ENCODE measurements around the gene STXBP5. TPM values are rescaled to one million over a fixed set of nuclear protein-coding genes. Genes with fewer than 3 reads are reported as not detected.
A peak's percentile ranks its signal among the peaks of the same experiment; 100 is the strongest.

STXBP5 gene
- total RNA-seq, 2 experiments from 2014 or later, result 21.0 to 22.5 TPM

DNA sequence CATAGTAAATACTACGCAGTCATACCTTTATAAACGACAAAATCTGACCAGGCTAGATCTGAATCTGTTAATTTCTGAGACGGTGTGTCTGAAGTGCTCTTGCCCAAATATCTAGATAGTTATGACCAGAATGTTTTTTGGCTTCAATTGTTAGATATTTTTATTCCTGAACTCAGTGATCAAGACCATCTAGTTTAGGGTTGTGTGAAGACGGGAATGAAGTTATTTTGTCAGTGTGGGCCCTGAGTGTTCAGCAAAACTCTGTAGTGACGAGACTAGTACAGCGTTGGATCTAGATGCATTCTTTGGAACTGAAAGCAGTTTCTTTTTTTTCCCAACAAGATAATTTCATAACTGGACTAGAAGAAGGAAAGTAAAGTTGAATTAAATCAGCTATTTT lies 3.1 kb downstream of the STXBP5 start:
- TF ChIP-seq, protein P1, sequence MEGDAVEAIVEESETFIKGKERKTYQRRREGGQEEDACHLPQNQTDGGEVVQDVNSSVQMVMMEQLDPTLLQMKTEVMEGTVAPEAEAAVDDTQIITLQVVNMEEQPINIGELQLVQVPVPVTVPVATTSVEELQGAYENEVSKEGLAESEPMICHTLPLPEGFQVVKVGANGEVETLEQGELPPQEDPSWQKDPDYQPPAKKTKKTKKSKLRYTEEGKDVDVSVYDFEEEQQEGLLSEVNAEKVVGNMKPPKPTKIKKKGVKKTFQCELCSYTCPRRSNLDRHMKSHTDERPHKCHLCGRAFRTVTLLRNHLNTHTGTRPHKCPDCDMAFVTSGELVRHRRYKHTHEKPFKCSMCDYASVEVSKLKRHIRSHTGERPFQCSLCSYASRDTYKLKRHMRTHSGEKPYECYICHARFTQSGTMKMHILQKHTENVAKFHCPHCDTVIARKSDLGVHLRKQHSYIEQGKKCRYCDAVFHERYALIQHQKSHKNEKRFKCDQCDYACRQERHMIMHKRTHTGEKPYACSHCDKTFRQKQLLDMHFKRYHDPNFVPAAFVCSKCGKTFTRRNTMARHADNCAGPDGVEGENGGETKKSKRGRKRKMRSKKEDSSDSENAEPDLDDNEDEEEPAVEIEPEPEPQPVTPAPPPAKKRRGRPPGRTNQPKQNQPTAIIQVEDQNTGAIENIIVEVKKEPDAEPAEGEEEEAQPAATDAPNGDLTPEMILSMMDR (IDR thresholded peaks at IDR 0.05), result no peak
- Histone ChIP-seq H3K27ac (ENCODE audit: low read depth in 1 of 2, low read length in 2 of 2) (no peak overlapping the region), H3K4me1 (ENCODE audit: insufficient read depth, low read length) (peaks cover 11% of the 10 kb centered on the region), H3K9me3 (ENCODE audit: control insufficient read depth in 1 of 2, insufficient read depth in 1 of 2, low read length in 2 of 2) (no peaks in the 10 kb centered on the region), H3K4me3 (ENCODE audit: low read length) (no peak overlapping the region), H3K36me3 (ENCODE audit: insufficient read depth, low read length) (no peaks in the 10 kb centered on the region), H3K27me3 (ENCODE audit: control insufficient read depth in 1 of 2, insufficient read depth in 2 of 2, low read length in 2 of 2) (no peaks in the 10 kb centered on the region)
- CTCF ChIA-PET, result no interaction called here
- Mint-ChIP-seq H3K4me3 (peak overlapping the region; percentile 11), H3K27ac (peak overlapping the region; percentile 19), H3K4me1 (ENCODE audit: low read depth) (peaks cover 58% of the 10 kb centered on the region), H3K9me3 (no peaks in the 10 kb centered on the region), H3K36me3 (ENCODE audit: low read depth) (peaks cover 27% of the 10 kb centered on the region), H3K27me3 (no peaks in the 10 kb centered on the region)
- POLR2A ChIA-PET, result interaction anchor here (1.8 kb wide), 1 partner anchor 21 kb away, joined by 4 read pairs; no protein-coding TSS in a partner anchor
- ATAC-seq (ENCODE audit: poor library complexity) (no peak), DNase-seq (no peak)
- intact Hi-C loops (cut with DNase I, micrococcal nuclease), result loop anchor here (10.0 kb wide), 3 partner anchors 117 to 1393 kb away; partner anchors contain the start of genes FBXO30 (in 1 of the 2) and SHPRH (in 1 of the 2)

DNA sequence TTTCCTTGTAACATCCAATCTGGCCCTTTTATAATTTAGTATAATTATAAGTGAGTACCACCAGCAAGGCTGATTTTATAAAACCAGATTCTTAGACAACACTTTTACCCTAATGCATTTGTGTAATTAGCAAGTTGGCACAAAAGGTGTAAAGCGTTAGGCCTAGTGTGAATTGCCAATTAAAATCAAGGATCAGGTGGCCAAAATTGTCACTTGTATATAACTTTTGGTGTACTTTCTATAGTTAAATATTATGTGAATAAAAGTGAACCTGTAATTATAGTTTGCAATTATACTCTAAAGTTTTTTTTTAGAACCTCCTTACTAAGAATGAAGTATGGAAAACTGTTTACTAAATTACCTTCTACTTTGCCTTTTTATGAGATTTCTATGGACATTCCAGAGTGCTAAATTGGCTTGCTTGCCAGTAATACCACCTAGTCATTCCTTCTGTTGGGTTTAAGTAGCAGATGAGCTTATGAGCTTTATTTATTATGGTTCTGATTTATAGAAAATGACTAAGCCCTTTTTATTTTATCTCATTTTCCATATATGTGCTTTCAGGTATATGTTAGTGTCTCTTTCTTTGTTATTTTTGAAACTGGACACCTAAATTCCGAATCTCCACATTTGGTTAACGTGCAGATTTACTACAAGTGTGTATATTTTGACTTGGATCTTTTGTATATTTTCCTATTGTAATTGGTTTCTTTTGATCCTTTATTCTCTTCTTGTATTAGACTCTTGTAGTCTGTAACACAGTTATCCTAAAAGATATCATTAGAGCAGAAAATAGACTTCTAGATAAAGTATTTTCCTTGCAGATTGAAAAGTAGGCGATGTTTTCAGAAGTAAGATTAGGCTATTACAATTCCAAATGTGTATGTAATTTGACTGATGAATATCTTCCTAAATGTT lies 3.9 kb downstream of the STXBP5 start:
- no peaks in the 10 kb centered on the region for H3K9me3 ChIP-seq (ENCODE audit: control insufficient read depth in 1 of 2, insufficient read depth in 1 of 2, low read length in 2 of 2)
- ATAC-seq (ENCODE audit: poor library complexity) (no peak), DNase-seq (no peak)
- intact Hi-C loops (cut with DNase I, micrococcal nuclease), result loop anchor here (10.0 kb wide), 3 partner anchors 117 to 1393 kb away; partner anchors contain the start of genes FBXO30 (in 1 of the 2) and SHPRH (in 1 of the 2)
- no peak overlapping the region for H3K27ac ChIP-seq (ENCODE audit: low read depth in 1 of 2, low read length in 2 of 2)
- no peaks in the 10 kb centered on the region for H3K9me3 Mint-ChIP-seq
- H3K4me3 ChIP-seq (ENCODE audit: low read length), result no peak overlapping the region
- peaks cover 23% of the 10 kb centered on the region for H3K36me3 Mint-ChIP-seq (ENCODE audit: low read depth)
- no peaks in the 10 kb centered on the region for H3K27me3 Mint-ChIP-seq
- peak overlapping the region; percentile 19 for H3K27ac Mint-ChIP-seq
- H3K27me3 ChIP-seq (ENCODE audit: control insufficient read depth in 1 of 2, insufficient read depth in 2 of 2, low read length in 2 of 2), result no peaks in the 10 kb centered on the region
- H3K36me3 ChIP-seq (ENCODE audit: insufficient read depth, low read length), result no peaks in the 10 kb centered on the region
- H3K4me3 Mint-ChIP-seq, result no peak overlapping the region
- CTCF ChIA-PET, result no interaction called here
- H3K4me1 ChIP-seq (ENCODE audit: insufficient read depth, low read length), result peaks cover 11% of the 10 kb centered on the region
- H3K4me1 Mint-ChIP-seq (ENCODE audit: low read depth), result peaks cover 66% of the 10 kb centered on the region
- TF ChIP-seq, protein P1 (IDR thresholded peaks at IDR 0.05), result no peak
- POLR2A ChIA-PET, result interaction anchor here (1.8 kb wide), 1 partner anchor 20 kb away, joined by 4 read pairs; no protein-coding TSS in a partner anchor

DNA sequence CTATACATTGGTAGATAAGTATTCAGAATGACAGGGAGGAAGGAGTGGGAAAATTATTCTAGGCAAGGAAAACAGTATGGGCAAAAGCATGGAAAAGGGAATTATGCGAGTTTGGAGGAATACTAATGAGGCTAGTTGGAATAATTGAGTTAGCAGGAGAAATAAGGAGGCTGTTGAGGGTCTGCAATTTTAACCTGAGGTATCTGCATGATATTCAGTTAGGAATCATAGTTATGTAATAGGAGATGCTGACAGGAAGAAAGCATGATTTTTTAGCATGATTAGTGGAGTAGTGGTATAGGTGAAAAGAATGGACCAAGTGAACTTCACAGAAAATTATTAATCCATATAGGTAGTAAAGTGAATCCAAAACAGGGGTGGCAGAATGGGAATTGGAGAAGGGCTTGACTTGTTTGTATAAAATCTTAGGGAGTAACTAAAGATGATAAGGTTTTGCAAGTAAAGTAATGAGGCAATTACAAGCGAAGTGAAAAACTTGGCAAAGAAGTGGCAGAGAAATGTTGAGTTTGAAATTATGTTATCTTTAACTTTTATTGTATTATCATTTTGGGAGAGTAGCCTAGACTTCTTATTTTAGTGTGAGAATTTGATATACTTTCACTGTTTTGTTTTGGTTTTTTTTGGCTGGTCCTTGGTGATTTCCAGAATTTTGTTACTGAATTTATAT lies 5.7 kb downstream of the STXBP5 start:
- POLR2A ChIA-PET, result no interaction called here
- TF ChIP-seq, protein P1 (IDR thresholded peaks at IDR 0.05), result no peak
- no peak for DNase-seq

More for the DNA sequence above, 5.7 kb downstream of the STXBP5 start:
- Mint-ChIP-seq H3K36me3 (ENCODE audit: low read depth) (peaks cover 12% of the 10 kb centered on the region), H3K27me3 (no peaks in the 10 kb centered on the region), H3K27ac (peak overlapping the region; percentile 19), H3K4me3 (no peak overlapping the region), H3K9me3 (no peaks in the 10 kb centered on the region), H3K4me1 (ENCODE audit: low read depth) (peaks cover 75% of the 10 kb centered on the region)
- intact Hi-C loops (cut with DNase I, micrococcal nuclease), result loop anchor here (10.0 kb wide), 3 partner anchors 115 to 1395 kb away; partner anchors contain the start of genes FBXO30 (in 1 of the 2) and SHPRH (in 1 of the 2)
- H3K4me1 ChIP-seq (ENCODE audit: insufficient read depth, low read length), result peaks cover 3% of the 10 kb centered on the region
- H3K9me3 ChIP-seq (ENCODE audit: control insufficient read depth in 1 of 2, insufficient read depth in 1 of 2, low read length in 2 of 2), result no peaks in the 10 kb centered on the region
- no peaks in the 10 kb centered on the region for H3K36me3 ChIP-seq (ENCODE audit: insufficient read depth, low read length)
- ATAC-seq (ENCODE audit: poor library complexity), result no peak
- CTCF ChIA-PET, result no interaction called here
- H3K27me3 ChIP-seq (ENCODE audit: control insufficient read depth in 1 of 2, insufficient read depth in 2 of 2, low read length in 2 of 2), result no peaks in the 10 kb centered on the region
- no peak overlapping the region for H3K27ac ChIP-seq (ENCODE audit: low read depth in 1 of 2, low read length in 2 of 2)
- H3K4me3 ChIP-seq (ENCODE audit: low read length), result no peak overlapping the region
